GM18499 (cell line): ENCODE results near the gene CABLES1.

Experiments used
- ATAC-seq: cut with Tn5 transposase; IDR thresholded peaks from one replicate; pipeline ENCODE4 v1.9.1; 2021; ENCODE audit warnings: moderate number of reproducible peaks; ENCODE audit not compliant: insufficient read depth, unreplicated experiment

CABLES1 gene

GRCh38 chr18:23165271-23166068 is 30.2 kb downstream of the CABLES1 start:
- no peak for ATAC-seq

GRCh38 chr18:23166891-23167541 is 31.7 kb downstream of the CABLES1 start:
- ATAC-seq = no peak

- ATAC-seq = no peak
Observed at GRCh38 chr18:23169673-23170044, 34.4 kb downstream of the CABLES1 start.

GRCh38 chr18:23170137-23170536 is 34.9 kb downstream of the CABLES1 start:
- ATAC-seq = no peak

- ATAC-seq = no peak
Observed at GRCh38 chr18:23171581-23172156, 36.4 kb downstream of the CABLES1 start.

GRCh38 chr18:23172591-23173380 is 37.5 kb downstream of the CABLES1 start:
- no peak for ATAC-seq

GRCh38 chr18:23173912-23174311 is 38.6 kb downstream of the CABLES1 start:
- ATAC-seq = no peak

GRCh38 chr18:23176701-23177432 is 41.6 kb downstream of the CABLES1 start:
- ATAC-seq = no peak

GRCh38 chr18:23177433-23178072 is 42.3 kb downstream of the CABLES1 start:
- no peak for ATAC-seq

- no peak for ATAC-seq
Observed at GRCh38 chr18:23178201-23178600, 42.9 kb downstream of the CABLES1 start.

GRCh38 chr18:23178661-23179081 is 43.4 kb downstream of the CABLES1 start:
- no peak for ATAC-seq

- no peak for ATAC-seq
Observed at GRCh38 chr18:23179416-23179815, 44.1 kb downstream of the CABLES1 start.

GRCh38 chr18:23181547-23181946 is 46.3 kb downstream of the CABLES1 start:
- ATAC-seq = no peak

- ATAC-seq = no peak
Observed at GRCh38 chr18:23182606-23183005, 47.3 kb downstream of the CABLES1 start.

GRCh38 chr18:23183411-23184150 is 48.3 kb downstream of the CABLES1 start:
- no peak for ATAC-seq

GRCh38 chr18:23186781-23187180 is 51.5 kb downstream of the CABLES1 start:
- no peak for ATAC-seq

GRCh38 chr18:23188068-23188760 is 52.9 kb downstream of the CABLES1 start:
- ATAC-seq = no peak

- no peak for ATAC-seq
Observed at GRCh38 chr18:23189099-23189498, 53.8 kb downstream of the CABLES1 start.
